Uterus (tissue), 2 donors: ENCODE data around the gene CLSTN2.

ENCODE experiments used
- CTCF ChIP-seq, 4 experiments: fragments of 200-600 bp in 2 of 4; fragments of 450-650 bp in 2 of 4; sonication (generic) in 2 of 4; IDR thresholded peaks; one replicate each; pipeline ENCODE4 v1.5.1; 2016 to 2019; ENCODE audit warnings: antibody characterized with exemption in 4 of 4, mild to moderate bottlenecking in 2 of 4, moderate library complexity in 1 of 4
- POLR2A ChIP-seq, 2 donors: fragments of 450-650 bp; IDR thresholded peaks; one replicate each; pipeline ENCODE4 v1.6.1; 2016; ENCODE audit warnings: antibody characterized with exemption in 2 of 2, mild to moderate bottlenecking in 1 of 2, moderate library complexity in 1 of 2

- TF ChIP-seq POLR2A (IDR thresholded peaks at IDR 0.05) = no peak
- TF ChIP-seq CTCF (IDR thresholded peaks at IDR 0.05) = no peak
These were observed 506.0 kb downstream of the CLSTN2 start for GRCh38 chr3:140441006-140441405.
